Mesendoderm (in vitro differentiated cells): Measurements from ENCODE around the gene RPL3.

Source experiments
- DNase-seq: peaks from one replicate; pipeline ENCODE4 v3.0.0; 2013
- H2AK5ac ChIP-seq: 2 replicates; pipeline ENCODE4 v1.6.1; 2013; ENCODE audit warnings: low read length, inconsistent platforms
- H2BK120ac ChIP-seq: 2 replicates; pipeline ENCODE4 v1.6.1; 2013; ENCODE audit warnings: low read depth, mild to moderate bottlenecking, low read length, moderate library complexity, mixed read lengths
- H2BK15ac ChIP-seq: replicated peaks from 2 replicates; pipeline ENCODE4 v1.6.1; 2013; ENCODE audit warnings: low read depth, mild to moderate bottlenecking, moderate library complexity
- H2BK5ac ChIP-seq: 2 replicates; pipeline ENCODE4 v1.6.1; 2013; ENCODE audit warnings: low read length, inconsistent platforms
- H3K18ac ChIP-seq: 2 replicates; pipeline ENCODE4 v1.6.1; 2013; ENCODE audit warnings: mild to moderate bottlenecking, low read length, mixed read lengths
- H3K23ac ChIP-seq: one replicate; pipeline ENCODE4 v1.6.1; 2013; ENCODE audit warnings: low read length
- H3K27ac ChIP-seq: 2 replicates; pipeline ENCODE4 v1.5.1; 2013; ENCODE audit warnings: low read depth, mild to moderate bottlenecking, inconsistent platforms, low read length, moderate library complexity
- H3K27me3 ChIP-seq: 2 replicates; pipeline ENCODE4 v1.6.1; 2013; ENCODE audit warnings: low read length, control low read depth, mild to moderate bottlenecking, inconsistent platforms; ENCODE audit not compliant: insufficient read depth, poor library complexity
- H3K36me3 ChIP-seq: 2 replicates; pipeline ENCODE4 v1.6.1; 2013; ENCODE audit warnings: low read length, inconsistent platforms; ENCODE audit not compliant: control insufficient read depth, insufficient read depth
- H3K4ac ChIP-seq: one replicate; pipeline ENCODE4 v1.6.1; 2013; ENCODE audit warnings: low read depth, mild to moderate bottlenecking, low read length, moderate library complexity
- H3K4me1 ChIP-seq: 2 replicates; pipeline ENCODE4 v1.6.1; 2013; ENCODE audit warnings: low read depth, low read length, inconsistent platforms; ENCODE audit not compliant: control insufficient read depth
- H3K4me2 ChIP-seq: 2 replicates; pipeline ENCODE4 v1.6.1; 2013; ENCODE audit warnings: low read length
- H3K4me3 ChIP-seq: 2 replicates; pipeline ENCODE4 v1.5.1; 2013; ENCODE audit warnings: mild to moderate bottlenecking, low read length
- H3K56ac ChIP-seq: one replicate; pipeline ENCODE4 v1.6.1; 2013; ENCODE audit warnings: low read length
- H3K79me1 ChIP-seq: 2 replicates; pipeline ENCODE4 v1.6.1; 2013; ENCODE audit warnings: low read length, inconsistent platforms
- H3K79me2 ChIP-seq: 2 replicates; pipeline ENCODE4 v1.6.1; 2013; ENCODE audit warnings: mild to moderate bottlenecking, low read length; ENCODE audit not compliant: control insufficient read depth, insufficient read depth
- H3K9ac ChIP-seq: 2 replicates; pipeline ENCODE4 v1.6.1; 2013; ENCODE audit warnings: low read length, inconsistent platforms
- H4K5ac ChIP-seq: one replicate; pipeline ENCODE4 v1.6.1; 2013; ENCODE audit warnings: low read length
- H4K8ac ChIP-seq: one replicate; pipeline ENCODE4 v1.6.1; 2013; ENCODE audit warnings: low read depth, mild to moderate bottlenecking, control low read depth, low read length, moderate library complexity
- WGBS: extraction: QIAGEN DNeasy Blood & Tissue Kit; methylation state at CpG from one replicate; pipeline ENCODE4 v1.1.7; 2013; ENCODE audit warnings: low lambda C conversion rate, missing lambda C conversion rate; ENCODE audit not compliant: insufficient coverage; ENCODE audit errors: extremely low coverage; 5-methylcytosine and 5-hydroxymethylcytosine counted together

Gene RPL3

GRCh38 chr22:39293766-39294368 lies 25.6 kb downstream of the RPL3 start:
- Histone ChIP-seq H3K4me1 (peaks cover 4% of the 10 kb centered on the region), H2BK120ac (no peak overlapping the region), H3K79me2 (no peaks in the 10 kb centered on the region), H4K8ac (no peak overlapping the region), H3K4ac (no peak overlapping the region), H2AK5ac (no peak overlapping the region), H3K27me3 (no peaks in the 10 kb centered on the region), H3K79me1 (no peaks in the 10 kb centered on the region), H4K5ac (no peak overlapping the region), H3K23ac (peak overlapping the region; percentile 45), H3K4me3 (no peak overlapping the region), H3K27ac (no peak overlapping the region), H2BK5ac (no peak overlapping the region), H3K36me3 (no peaks in the 10 kb centered on the region), H3K9ac (no peak overlapping the region), H3K56ac (no peak overlapping the region), H3K4me2 (no peak overlapping the region), H3K18ac (no peak overlapping the region), H2BK15ac (no peak overlapping the region)
- no peak for DNase-seq
- WGBS = no CpG with 5 or more reads among the region's 15 CpGs

GRCh38 chr22:39292561-39293074 lies 26.8 kb downstream of the RPL3 start:
- Histone ChIP-seq H3K23ac (no peak overlapping the region), H4K5ac (no peak overlapping the region), H2AK5ac (no peak overlapping the region), H3K9ac (no peak overlapping the region), H2BK15ac (no peak overlapping the region), H4K8ac (no peak overlapping the region), H3K27ac (no peak overlapping the region), H3K18ac (no peak overlapping the region), H2BK5ac (no peak overlapping the region), H3K4me3 (no peak overlapping the region), H3K4me1 (peaks cover under 1% of the 10 kb centered on the region), H3K56ac (peak overlapping the region; percentile 45), H3K4me2 (no peak overlapping the region), H3K4ac (no peak overlapping the region), H3K79me1 (no peaks in the 10 kb centered on the region), H3K36me3 (no peaks in the 10 kb centered on the region), H2BK120ac (no peak overlapping the region), H3K79me2 (no peaks in the 10 kb centered on the region), H3K27me3 (no peaks in the 10 kb centered on the region)
- no CpG with 5 or more reads among the region's 12 CpGs for WGBS
- DNase-seq = peak; percentile 80

GRCh38 chr22:39292031-39292462 lies 27.4 kb downstream of the RPL3 start:
- H3K27me3 ChIP-seq = no peaks in the 10 kb centered on the region
- DNase-seq = no peak
- no peak overlapping the region for H3K4ac ChIP-seq
- H3K4me3 ChIP-seq = no peak overlapping the region
- H3K4me1 ChIP-seq = no peaks in the 10 kb centered on the region
- H2AK5ac ChIP-seq = no peak overlapping the region
- H3K27ac ChIP-seq = no peak overlapping the region
- H2BK15ac ChIP-seq = no peak overlapping the region
- H3K9ac ChIP-seq = no peak overlapping the region
- no peak overlapping the region for H3K56ac ChIP-seq
- no peaks in the 10 kb centered on the region for H3K36me3 ChIP-seq
- no peak overlapping the region for H3K23ac ChIP-seq
- no peaks in the 10 kb centered on the region for H3K79me1 ChIP-seq
- H3K4me2 ChIP-seq = no peak overlapping the region
- no peak overlapping the region for H3K18ac ChIP-seq
- no peak overlapping the region for H4K5ac ChIP-seq
- no peak overlapping the region for H2BK5ac ChIP-seq
- no peak overlapping the region for H2BK120ac ChIP-seq
- no CpG with 5 or more reads among the region's 19 CpGs for WGBS
- no peaks in the 10 kb centered on the region for H3K79me2 ChIP-seq
- no peak overlapping the region for H4K8ac ChIP-seq

GRCh38 chr22:39291523-39291922 lies 27.9 kb downstream of the RPL3 start:
- no peak overlapping the region for H3K23ac ChIP-seq
- DNase-seq = no peak
- H3K4me2 ChIP-seq = no peak overlapping the region
- H2AK5ac ChIP-seq = no peak overlapping the region
- no peaks in the 10 kb centered on the region for H3K79me2 ChIP-seq
- H3K4me1 ChIP-seq = no peaks in the 10 kb centered on the region
- no peak overlapping the region for H2BK120ac ChIP-seq
- H2BK15ac ChIP-seq = no peak overlapping the region
- H3K27me3 ChIP-seq = no peaks in the 10 kb centered on the region
- no peak overlapping the region for H3K18ac ChIP-seq
- no peak overlapping the region for H3K9ac ChIP-seq
- H3K4me3 ChIP-seq = no peak overlapping the region
- WGBS = no CpG with 5 or more reads among the region's 10 CpGs
- no peak overlapping the region for H3K4ac ChIP-seq
- no peaks in the 10 kb centered on the region for H3K79me1 ChIP-seq
- peak overlapping the region; percentile 34 for H3K56ac ChIP-seq
- no peak overlapping the region for H3K27ac ChIP-seq
- no peaks in the 10 kb centered on the region for H3K36me3 ChIP-seq
- H2BK5ac ChIP-seq = no peak overlapping the region
- no peak overlapping the region for H4K5ac ChIP-seq
- no peak overlapping the region for H4K8ac ChIP-seq

- Histone ChIP-seq H2BK15ac (no peak overlapping the region), H3K36me3 (no peaks in the 10 kb centered on the region), H3K4me2 (no peak overlapping the region), H3K18ac (no peak overlapping the region), H3K23ac (no peak overlapping the region), H3K79me2 (no peaks in the 10 kb centered on the region), H3K56ac (peak overlapping the region; percentile 42), H3K4me3 (no peak overlapping the region), H3K79me1 (no peaks in the 10 kb centered on the region), H2BK5ac (no peak overlapping the region), H2BK120ac (no peak overlapping the region), H3K27ac (no peak overlapping the region), H4K8ac (no peak overlapping the region), H3K27me3 (no peaks in the 10 kb centered on the region), H4K5ac (no peak overlapping the region), H2AK5ac (no peak overlapping the region), H3K4ac (no peak overlapping the region), H3K4me1 (no peaks in the 10 kb centered on the region), H3K9ac (no peak overlapping the region)
- no CpG with 5 or more reads among the region's 17 CpGs for WGBS
- no peak for DNase-seq
Measured at GRCh38 chr22:39290724-39291161, 28.7 kb downstream of the RPL3 start.
